ENCODE measurements around the gene ZKSCAN5. TPM values are rescaled to one million over a fixed set of nuclear protein-coding genes. Genes with fewer than 3 reads are reported as not detected.
A peak's percentile ranks its signal among the peaks of the same experiment; 100 is the strongest.

The ZKSCAN5 gene
- polyA plus RNA-seq (7.4 to 8.4 TPM (median 8.4 TPM) in 3 replicates), polyA minus RNA-seq (7.1 to 17.9 TPM (median 11.3 TPM) in 3 replicates)
- 6.5 TPM for polyA plus RNA-seq (2011; ENCODE audit: low read depth)
- polyA plus RNA-seq (2011; cell fraction: cytosol; rRNA removed), result 5.7 and 8.2 TPM in 2 replicates
- polyA plus RNA-seq (2011; cell fraction: nucleus; rRNA removed), result 10.1 and 10.5 TPM in 2 replicates
- polyA plus RNA-seq (2012; ENCODE audit: low replicate concordance), result 5.1 and 8.1 TPM in 2 replicates
- 11.3 TPM for polyA minus RNA-seq (2011; cell fraction: cytosol; rRNA and poly(A)+ RNA removed)
- polyA minus RNA-seq (2011; cell fraction: nucleus; rRNA and poly(A)+ RNA removed), result 7.5 and 14.9 TPM in 2 replicates

DNA sequence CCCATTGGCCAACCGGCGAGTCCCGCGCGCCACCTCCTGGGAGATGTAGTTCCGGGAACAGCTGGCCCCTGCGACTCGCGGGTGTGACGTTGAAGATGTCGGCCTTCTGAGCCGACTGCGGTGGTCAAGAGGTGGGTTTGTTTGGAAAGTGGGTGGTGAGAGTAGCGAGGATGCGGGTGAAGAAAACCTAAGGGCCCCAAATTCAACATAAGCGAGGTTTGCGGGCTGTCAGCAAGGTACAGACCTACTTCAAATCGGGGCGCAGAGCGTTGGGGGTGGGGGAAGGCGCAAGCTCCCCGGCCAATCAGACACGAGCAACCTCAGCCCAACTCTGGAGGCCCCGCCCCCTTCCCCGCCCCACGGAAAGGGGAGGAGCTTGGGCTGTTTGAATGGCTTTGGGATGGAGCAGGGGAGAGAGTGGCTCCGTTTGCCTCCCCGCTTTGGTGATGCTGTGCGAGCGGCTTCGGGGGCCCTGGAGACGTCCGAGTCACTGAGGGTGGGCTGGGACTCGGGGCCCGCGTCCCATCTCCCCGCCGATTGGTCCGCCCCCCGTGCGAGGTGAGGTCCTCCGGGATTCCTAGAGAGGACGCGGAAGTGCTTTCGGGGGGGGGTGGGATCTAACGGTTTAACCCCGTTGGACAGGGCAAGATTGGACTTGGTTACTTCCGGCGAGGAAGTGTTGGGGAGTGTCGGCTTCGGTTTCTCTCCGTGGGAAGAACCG, at the start of gene ZKSCAN5:
ZKSCAN5 (plus strand) TSS at position 60 of the 721 bp plus-strand sequence. CDS start 1,383 bp downstream, outside the sequence.
- Histone ChIP-seq H2AFZ (ENCODE audit: control insufficient read depth, low read length) (peak within 1 kb of the TSS; percentile 93), H3K36me3 (ENCODE audit: control insufficient read depth in 2 of 2, extremely low read depth in 1 of 2, insufficient read depth in 2 of 2, low read length in 2 of 2) (peaks cover 0 to 1% of the 10 kb centered on the region in 2 experiments), H3K4me2 (ENCODE audit: control insufficient read depth, extremely low read depth, insufficient read depth, low read depth, low read length) (peak within 1 kb of the TSS; percentile 88), H3K27ac (ENCODE audit: control insufficient read depth, insufficient read depth, low read length) (peak within 1 kb of the TSS; percentile 73), H3K79me2 (ENCODE audit: control insufficient read depth, insufficient read depth, low read length) (peaks cover 43% of the 10 kb centered on the region), H3K4me1 (ENCODE audit: control insufficient read depth, extremely low read depth, insufficient read depth, low read length) (peaks cover 20% of the 10 kb centered on the region), H3K4me3 (ENCODE audit: control insufficient read depth in 2 of 3, extremely low read depth in 1 of 3, insufficient read depth in 2 of 3, low read depth in 1 of 3, low read length in 3 of 3) (peak within 1 kb of the TSS; percentile 84 to 95 (median 90)), H3K9me1 (ENCODE audit: control insufficient read depth, extremely low read depth, insufficient read depth, low read length) (no peaks in the 10 kb centered on the region), H3K9ac (ENCODE audit: control insufficient read depth, extremely low read depth, insufficient read depth, low read length) (peak within 1 kb of the TSS; percentile 81), H3K27me3 (ENCODE audit: control insufficient read depth, extremely low read depth, insufficient read depth, low read length) (no peaks in the 10 kb centered on the region), H3K9me3 (ENCODE audit: control insufficient read depth, low read depth, low read length) (no peaks in the 10 kb centered on the region), H4K20me1 (ENCODE audit: control insufficient read depth, extremely low read depth, insufficient read depth, low read length) (no peaks in the 10 kb centered on the region)
- FAIRE-seq (no peak), DNase-seq (ENCODE audit: low read depth, low spot score) (peak; percentile 67)
- dilution Hi-C loops (cut with MboI; ENCODE audit: extremely low pct_ligation_motif_present, low sequenced_read_pairs), result no loop called here
- TF ChIP-seq, protein P1, sequence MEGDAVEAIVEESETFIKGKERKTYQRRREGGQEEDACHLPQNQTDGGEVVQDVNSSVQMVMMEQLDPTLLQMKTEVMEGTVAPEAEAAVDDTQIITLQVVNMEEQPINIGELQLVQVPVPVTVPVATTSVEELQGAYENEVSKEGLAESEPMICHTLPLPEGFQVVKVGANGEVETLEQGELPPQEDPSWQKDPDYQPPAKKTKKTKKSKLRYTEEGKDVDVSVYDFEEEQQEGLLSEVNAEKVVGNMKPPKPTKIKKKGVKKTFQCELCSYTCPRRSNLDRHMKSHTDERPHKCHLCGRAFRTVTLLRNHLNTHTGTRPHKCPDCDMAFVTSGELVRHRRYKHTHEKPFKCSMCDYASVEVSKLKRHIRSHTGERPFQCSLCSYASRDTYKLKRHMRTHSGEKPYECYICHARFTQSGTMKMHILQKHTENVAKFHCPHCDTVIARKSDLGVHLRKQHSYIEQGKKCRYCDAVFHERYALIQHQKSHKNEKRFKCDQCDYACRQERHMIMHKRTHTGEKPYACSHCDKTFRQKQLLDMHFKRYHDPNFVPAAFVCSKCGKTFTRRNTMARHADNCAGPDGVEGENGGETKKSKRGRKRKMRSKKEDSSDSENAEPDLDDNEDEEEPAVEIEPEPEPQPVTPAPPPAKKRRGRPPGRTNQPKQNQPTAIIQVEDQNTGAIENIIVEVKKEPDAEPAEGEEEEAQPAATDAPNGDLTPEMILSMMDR (optimal IDR thresholded peaks at IDR 0.05 in 1 of 3, IDR thresholded peaks at IDR 0.05 in 1 of 3, conservative IDR thresholded peaks at IDR 0.05 in 1 of 3; ENCODE audit: extremely low read depth in 1 of 3, insufficient read depth in 2 of 3, low read length in 3 of 3), result no peak
- TF ChIP-seq EZH2 (IDR thresholded peaks at IDR 0.05; ENCODE audit: low read length), result no peak

- no peak overlapping the region for H3K4me3 ChIP-seq (ENCODE audit: control insufficient read depth in 2 of 3, extremely low read depth in 1 of 3, insufficient read depth in 2 of 3, low read depth in 1 of 3, low read length in 3 of 3)
- no peaks in the 10 kb centered on the region for H3K9me3 ChIP-seq (ENCODE audit: control insufficient read depth, low read depth, low read length)
- no peak overlapping the region for H2AFZ ChIP-seq (ENCODE audit: control insufficient read depth, low read length)
- peaks cover 42 to 81% of the 10 kb centered on the region in 2 experiments for H3K36me3 ChIP-seq (ENCODE audit: control insufficient read depth in 2 of 2, extremely low read depth in 1 of 2, insufficient read depth in 2 of 2, low read length in 2 of 2)
- H3K9me1 ChIP-seq (ENCODE audit: control insufficient read depth, extremely low read depth, insufficient read depth, low read length), result peaks cover under 1% of the 10 kb centered on the region
- TF ChIP-seq, protein P1 (optimal IDR thresholded peaks at IDR 0.05 in 1 of 3, IDR thresholded peaks at IDR 0.05 in 1 of 3, conservative IDR thresholded peaks at IDR 0.05 in 1 of 3; ENCODE audit: extremely low read depth in 1 of 3, insufficient read depth in 2 of 3, low read length in 3 of 3), result no peak
- no peak for TF ChIP-seq EZH2 (IDR thresholded peaks at IDR 0.05; ENCODE audit: low read length)
- DNase-seq (ENCODE audit: low read depth, low spot score) (no peak), FAIRE-seq (no peak)
- no peak overlapping the region for H3K9ac ChIP-seq (ENCODE audit: control insufficient read depth, extremely low read depth, insufficient read depth, low read length)
- dilution Hi-C loops (cut with MboI; ENCODE audit: extremely low pct_ligation_motif_present, low sequenced_read_pairs), result no loop called here
- peaks cover 46% of the 10 kb centered on the region for H3K79me2 ChIP-seq (ENCODE audit: control insufficient read depth, insufficient read depth, low read length)
- H3K27me3 ChIP-seq (ENCODE audit: control insufficient read depth, extremely low read depth, insufficient read depth, low read length), result no peaks in the 10 kb centered on the region
- no peak overlapping the region for H3K4me2 ChIP-seq (ENCODE audit: control insufficient read depth, extremely low read depth, insufficient read depth, low read depth, low read length)
- H3K4me1 ChIP-seq (ENCODE audit: control insufficient read depth, extremely low read depth, insufficient read depth, low read length), result peaks cover 6% of the 10 kb centered on the region
- peaks cover 17% of the 10 kb centered on the region for H4K20me1 ChIP-seq (ENCODE audit: control insufficient read depth, extremely low read depth, insufficient read depth, low read length)
- H3K27ac ChIP-seq (ENCODE audit: control insufficient read depth, insufficient read depth, low read length), result no peak overlapping the region
These were observed 48.6 kb upstream of the ZKSCAN5 start for GRCh38 chr7:99455874-99456273.
